Upper lobe of right lung (tissue), 1 donor: ENCODE results near the gene ARID3A. TPM values are rescaled to one million over a fixed set of nuclear protein-coding genes. Genes with fewer than 3 reads are reported as not detected.
A peak's percentile ranks its signal among the peaks of the same experiment; 100 is the strongest.

Experiments
- ATAC-seq: fragments of 200-7000 bp; cut with Tn5 transposase; one replicate; pipeline ENCODE4 v1.9.1; 2020; ENCODE audit warnings: mild to moderate bottlenecking, moderate library complexity
- DNase-seq: peaks from one replicate; pipeline ENCODE4 v3.0.0-alpha.2; 2020
- H3K27ac ChIP-seq: fragments of 200-600 bp; one replicate; pipeline ENCODE4 v1.8.0; 2022
- H3K27me3 ChIP-seq: fragments of 200-600 bp; one replicate; pipeline ENCODE4 v1.8.0; 2022; ENCODE audit warnings: mild to moderate bottlenecking
- H3K36me3 ChIP-seq: fragments of 200-600 bp; one replicate; pipeline ENCODE4 v1.8.0; 2022
- H3K4me1 ChIP-seq: fragments of 200-600 bp; one replicate; pipeline ENCODE4 v1.8.0; 2022
- H3K4me3 ChIP-seq: fragments of 200-600 bp; one replicate; pipeline ENCODE4 v1.8.0; 2022; ENCODE audit warnings: mild to moderate bottlenecking
- H3K9me3 ChIP-seq: fragments of 200-600 bp; one replicate; pipeline ENCODE4 v1.8.0; 2022
- intact Hi-C: fragments of 100-400 bp; cut with DNase I; formaldehyde crosslinking; loops from one replicate; pipeline ENCODE4 v1.11.0; 2022
- total RNA-seq: library from RNA; stranded (reverse); fragmentation: NEBNext Ultra II Directional; extraction: Animal tissue kit (Norgen Biotek cat#: 25700); gene quantifications from one replicate; pipeline ENCODE4 v1.2.1, GENCODE V29; 2021
- TF ChIP-seq, protein P1 (sequence below): fragments of 200-600 bp; IDR thresholded peaks from one replicate; pipeline ENCODE4 v1.8.0; 2022; ENCODE audit warnings: antibody characterized with exemption
- donor health status: DM: no; HTN: yes; CAD: no; lungs with severe emphysema.

ARID3A gene
- total RNA-seq, 1 donor from 2014 or later: 16.1 TPM

DNA sequence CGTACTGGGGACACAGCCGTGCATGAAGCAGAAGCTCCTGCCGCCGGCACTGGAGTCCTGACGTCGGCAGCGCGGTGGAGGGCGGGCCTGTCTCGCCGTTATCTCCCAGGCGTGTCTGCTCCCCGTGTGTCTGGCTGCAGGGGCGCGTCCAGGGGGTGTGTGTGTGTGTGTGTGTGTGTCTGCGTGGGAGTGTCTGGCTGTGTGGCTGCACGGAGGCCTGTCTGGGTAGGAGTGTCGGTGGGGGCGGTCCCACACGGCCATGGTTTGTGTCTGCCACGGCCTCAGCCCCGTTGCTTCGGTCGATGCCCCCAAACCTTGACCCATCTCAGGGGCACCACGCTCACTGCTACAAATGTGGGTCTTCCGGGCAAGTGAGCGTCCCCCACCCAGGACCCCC is 18.3 kb downstream of the ARID3A start:
- no peak for ATAC-seq
- Histone ChIP-seq H3K27me3 (no peaks in the 10 kb centered on the region), H3K9me3 (no peaks in the 10 kb centered on the region), H3K36me3 (no peaks in the 10 kb centered on the region), H3K4me3 (no peak overlapping the region), H3K27ac (no peak overlapping the region), H3K4me1 (peaks cover 22% of the 10 kb centered on the region)
- intact Hi-C loops: no loop called here
- no peak for DNase-seq
- TF ChIP-seq, protein P1, sequence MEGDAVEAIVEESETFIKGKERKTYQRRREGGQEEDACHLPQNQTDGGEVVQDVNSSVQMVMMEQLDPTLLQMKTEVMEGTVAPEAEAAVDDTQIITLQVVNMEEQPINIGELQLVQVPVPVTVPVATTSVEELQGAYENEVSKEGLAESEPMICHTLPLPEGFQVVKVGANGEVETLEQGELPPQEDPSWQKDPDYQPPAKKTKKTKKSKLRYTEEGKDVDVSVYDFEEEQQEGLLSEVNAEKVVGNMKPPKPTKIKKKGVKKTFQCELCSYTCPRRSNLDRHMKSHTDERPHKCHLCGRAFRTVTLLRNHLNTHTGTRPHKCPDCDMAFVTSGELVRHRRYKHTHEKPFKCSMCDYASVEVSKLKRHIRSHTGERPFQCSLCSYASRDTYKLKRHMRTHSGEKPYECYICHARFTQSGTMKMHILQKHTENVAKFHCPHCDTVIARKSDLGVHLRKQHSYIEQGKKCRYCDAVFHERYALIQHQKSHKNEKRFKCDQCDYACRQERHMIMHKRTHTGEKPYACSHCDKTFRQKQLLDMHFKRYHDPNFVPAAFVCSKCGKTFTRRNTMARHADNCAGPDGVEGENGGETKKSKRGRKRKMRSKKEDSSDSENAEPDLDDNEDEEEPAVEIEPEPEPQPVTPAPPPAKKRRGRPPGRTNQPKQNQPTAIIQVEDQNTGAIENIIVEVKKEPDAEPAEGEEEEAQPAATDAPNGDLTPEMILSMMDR: no peak

DNA sequence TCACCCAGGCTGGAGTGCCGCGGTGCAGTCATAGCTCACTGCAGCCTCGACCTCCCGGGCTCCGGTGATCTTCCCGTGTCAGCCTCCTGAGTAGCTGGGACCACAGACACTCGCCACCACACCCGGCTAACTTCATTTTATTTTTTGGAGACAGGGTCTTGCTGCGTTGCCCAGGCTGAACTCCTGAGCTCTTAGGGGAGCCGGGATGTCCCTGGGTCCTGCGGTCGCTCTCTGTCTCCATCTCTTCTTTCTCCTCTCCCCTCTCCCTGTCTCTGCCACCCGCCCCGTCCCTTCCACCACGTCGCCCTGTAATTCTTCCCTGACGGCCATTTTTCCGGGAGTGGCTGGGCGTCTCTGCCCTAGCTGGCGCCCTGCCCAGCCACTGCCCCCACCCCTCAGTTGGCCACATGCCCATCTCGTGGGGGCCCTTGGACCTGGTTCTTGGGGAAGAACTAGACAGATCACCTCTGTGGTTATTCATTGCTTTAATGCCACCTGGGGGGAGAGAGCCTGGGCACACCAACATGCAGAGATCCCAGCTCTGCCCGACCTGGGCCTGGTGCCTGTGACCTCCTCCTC is 18.9 kb downstream of the ARID3A start:
- Histone ChIP-seq H3K36me3 (no peaks in the 10 kb centered on the region), H3K9me3 (no peaks in the 10 kb centered on the region), H3K4me1 (peaks cover 21% of the 10 kb centered on the region), H3K27me3 (no peaks in the 10 kb centered on the region), H3K4me3 (no peak overlapping the region), H3K27ac (no peak overlapping the region)
- intact Hi-C loops: no loop called here
- DNase-seq (no peak), ATAC-seq (no peak)
- TF ChIP-seq, protein P1: no peak

DNA sequence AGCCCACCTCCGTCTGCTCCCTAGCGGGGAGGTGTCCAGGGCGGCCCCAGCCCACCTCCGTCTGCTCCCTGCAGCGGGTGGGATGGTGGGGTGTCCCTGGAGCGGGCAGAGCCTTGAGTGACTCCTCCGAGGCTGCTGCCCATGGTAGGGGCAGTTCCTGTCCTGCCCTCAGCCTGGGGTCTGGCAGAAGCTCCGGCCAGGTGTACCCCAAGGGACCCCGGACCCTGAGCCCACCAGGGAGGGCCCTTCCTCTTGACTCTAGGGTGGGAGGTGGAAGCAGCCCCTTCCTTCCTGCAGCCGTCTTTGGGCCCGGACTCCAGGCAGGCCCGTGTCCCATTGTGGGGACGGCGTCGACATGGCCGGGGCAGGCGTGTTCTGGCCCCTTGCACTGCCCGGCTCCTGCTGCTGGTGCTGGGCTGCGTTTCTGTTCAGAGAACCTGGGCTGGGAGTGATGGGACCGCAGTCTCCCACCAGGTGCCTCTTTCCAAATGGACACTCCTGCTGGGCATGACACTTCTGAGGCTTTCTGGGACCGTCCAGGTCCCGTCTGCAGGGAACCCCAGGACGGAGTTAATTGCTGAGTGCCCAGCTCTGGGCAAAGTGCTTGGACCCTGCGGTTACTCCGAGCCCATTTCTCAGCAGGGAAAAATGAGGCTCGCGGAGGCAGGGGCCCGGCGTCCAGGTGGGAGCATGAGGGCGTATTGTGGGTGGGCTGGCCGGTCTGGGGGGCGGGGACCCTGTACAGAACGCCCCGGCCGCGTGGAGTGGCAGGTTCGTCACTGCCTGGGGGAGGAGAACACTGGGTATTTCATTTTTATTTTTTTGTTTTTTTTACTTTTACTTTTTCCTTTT is 19.8 kb downstream of the ARID3A start:
- H3K36me3 ChIP-seq: no peaks in the 10 kb centered on the region
- H3K27me3 ChIP-seq: no peaks in the 10 kb centered on the region
- TF ChIP-seq, protein P1: no peak
- intact Hi-C loops: no loop called here
- ATAC-seq (no peak), DNase-seq (no peak)
- H3K4me3 ChIP-seq: no peak overlapping the region
- H3K27ac ChIP-seq: no peak overlapping the region
- H3K9me3 ChIP-seq: no peaks in the 10 kb centered on the region
- H3K4me1 ChIP-seq: peaks cover 12% of the 10 kb centered on the region

DNA sequence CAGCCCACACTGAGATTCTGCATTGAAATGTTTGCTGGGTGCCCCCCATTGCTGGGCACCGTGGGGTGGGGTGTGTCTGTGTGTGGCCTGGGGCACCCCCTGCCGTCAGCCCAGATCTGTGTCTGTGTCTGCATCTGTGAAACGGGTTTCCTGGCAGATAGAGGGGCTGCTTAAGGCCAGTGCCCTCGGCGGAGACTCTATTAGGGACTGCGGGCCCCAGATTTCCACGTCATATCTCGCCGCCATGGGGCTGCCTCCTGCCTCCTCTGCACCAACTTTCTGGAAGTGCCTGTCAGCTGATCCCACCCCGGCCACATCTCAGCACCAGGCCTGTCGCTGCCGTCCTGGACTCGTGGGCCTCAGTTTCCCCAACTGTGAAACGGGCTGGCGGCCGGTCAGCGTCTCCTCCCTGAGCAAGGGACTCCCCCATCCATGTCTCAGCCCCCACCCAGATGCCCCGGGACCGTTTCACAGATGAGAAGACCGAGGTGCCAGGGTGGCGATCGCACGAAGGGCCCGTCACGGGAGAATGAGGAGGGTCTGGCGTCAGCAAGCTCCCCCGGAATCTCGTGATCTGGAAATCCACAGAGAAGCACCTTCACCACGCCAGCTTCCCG is 21.4 kb downstream of the ARID3A start:
- Histone ChIP-seq H3K4me3 (no peak overlapping the region), H3K4me1 (no peaks in the 10 kb centered on the region), H3K36me3 (no peaks in the 10 kb centered on the region), H3K27me3 (no peaks in the 10 kb centered on the region), H3K27ac (no peak overlapping the region), H3K9me3 (no peaks in the 10 kb centered on the region)
- intact Hi-C loops: no loop called here
- no peak for DNase-seq
- ATAC-seq: no peak
- TF ChIP-seq, protein P1: no peak

DNA sequence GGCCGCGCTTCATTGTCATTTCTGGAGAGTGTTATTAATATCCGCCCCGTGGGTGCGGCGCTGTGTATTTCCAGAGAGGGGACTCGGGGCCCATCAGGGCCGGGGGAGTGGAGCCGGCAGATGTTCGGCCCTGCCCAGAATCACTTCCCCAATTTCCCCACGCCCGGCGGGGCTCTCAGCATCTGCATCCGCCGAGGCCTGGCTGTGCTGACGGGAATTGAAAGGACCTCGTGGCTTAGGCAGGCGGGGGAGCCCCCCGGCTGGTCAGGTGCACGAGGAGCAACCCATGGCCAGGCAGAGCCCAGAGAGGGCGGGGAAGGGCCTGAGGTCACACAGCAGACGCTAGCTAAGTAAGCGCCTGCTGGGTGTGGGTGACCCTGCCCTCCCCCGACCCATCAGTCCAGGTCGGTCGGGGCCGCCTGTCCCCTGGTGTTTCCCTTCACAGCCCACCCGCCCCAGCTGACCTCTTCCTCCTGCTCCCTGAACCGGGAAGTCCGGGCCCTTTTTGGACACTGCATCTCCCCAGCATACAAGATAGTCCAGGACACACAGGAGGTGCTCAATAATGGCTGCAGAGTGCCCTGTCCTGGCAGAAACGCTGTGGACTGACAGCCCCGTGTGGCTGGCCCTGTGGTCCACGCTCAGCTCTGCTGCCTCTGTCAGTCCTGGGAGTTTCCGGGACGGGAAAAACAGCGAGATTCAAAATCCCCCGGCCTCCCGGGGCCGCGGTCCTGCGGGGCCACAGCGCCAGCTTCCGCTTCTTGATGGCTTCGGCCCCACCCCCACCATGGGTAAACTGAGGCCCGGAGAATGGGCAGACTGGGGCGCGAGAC is 22.1 kb downstream of the ARID3A start:
- Histone ChIP-seq H3K9me3 (no peaks in the 10 kb centered on the region), H3K4me1 (peaks cover 4% of the 10 kb centered on the region), H3K36me3 (no peaks in the 10 kb centered on the region), H3K4me3 (no peak overlapping the region), H3K27ac (no peak overlapping the region), H3K27me3 (no peaks in the 10 kb centered on the region)
- TF ChIP-seq, protein P1: no peak
- DNase-seq: peak; percentile 82
- intact Hi-C loops: no loop called here
- ATAC-seq: peak; percentile 79
